K562 (cell line): ENCODE data around the gene PCBP4. TPM values are rescaled to one million over a fixed set of nuclear protein-coding genes. Genes with fewer than 3 reads are reported as not detected.
A peak's percentile ranks its signal among the peaks of the same experiment; 100 is the strongest.

Source experiments
- ATF1 ChIP-seq, 2 experiments: fragments of 450-650 bp in 1 of 2; IDR thresholded peaks; 2 replicates each; pipeline ENCODE4 v1.6.1; 2016; ENCODE audit warnings: missing compliant biosample characterization in 1 of 2, missing genetic modification characterization in 1 of 2
- COPS2 ChIP-seq: fragments of 450-650 bp; conservative IDR thresholded peaks from 2 replicates; pipeline ENCODE4 v1.6.1; 2016; ENCODE audit warnings: mild to moderate bottlenecking, moderate library complexity
- FIP1L1 ChIP-seq: fragments of 200-400 bp; formaldehyde crosslinking; IDR thresholded peaks from 2 replicates; pipeline ENCODE4 v1.6.1; 2018; ENCODE audit warnings: mild to moderate bottlenecking, low read depth, low read length; ENCODE audit not compliant: poor library complexity, severe bottlenecking
- HDAC2 ChIP-seq: fragments of 450-650 bp; IDR thresholded peaks from 2 replicates; pipeline ENCODE4 v1.6.1; 2016; ENCODE audit warnings: mild to moderate bottlenecking
- HSF4 ChIP-seq: fragments of 250-450 bp; sonication (Bioruptor Pico); IDR thresholded peaks from 2 replicates; pipeline ENCODE4 v2.1.2; 2022; ENCODE audit warnings: mild to moderate bottlenecking, moderate library complexity, borderline replicate concordance
- KDM1A ChIP-seq, 2 experiments: fragments of 450-650 bp; IDR thresholded peaks; 2 replicates each; pipeline ENCODE4 v1.6.1; 2016; ENCODE audit warnings: mild to moderate bottlenecking in 2 of 2
- NRF1 ChIP-seq, 2 experiments: fragments of 450-650 bp; IDR thresholded peaks in 1 of 2; conservative IDR thresholded peaks in 1 of 2; 2 replicates each; pipeline ENCODE4 v1.6.1; 2014; ENCODE audit warnings: mild to moderate bottlenecking in 2 of 2
- OTX1 ChIP-seq: fragments of 450-650 bp; formaldehyde crosslinking; IDR thresholded peaks from 2 replicates; pipeline ENCODE4 v1.4.0; 2022; ENCODE audit warnings: mild to moderate bottlenecking
- PHB2 ChIP-seq: fragments of 450-650 bp; IDR thresholded peaks from 2 replicates; pipeline ENCODE4 v1.6.1; 2017; ENCODE audit warnings: low read depth
- PYGO2 ChIP-seq: fragments of 450-650 bp; IDR thresholded peaks from 2 replicates; pipeline ENCODE4 v1.6.1; 2016; ENCODE audit warnings: mild to moderate bottlenecking, missing genetic modification characterization, moderate library complexity, missing compliant biosample characterization
- RB1 ChIP-seq: fragments of 450-650 bp; IDR thresholded peaks from 2 replicates; pipeline ENCODE4 v1.6.1; 2017; ENCODE audit warnings: low read depth, mild to moderate bottlenecking
- SREBF1 ChIP-seq: fragments of 150-350 bp; IDR thresholded peaks from 2 replicates; pipeline ENCODE4 v1.6.1; 2014; ENCODE audit warnings: antibody characterized with exemption, low read depth, low read length, borderline replicate concordance
- STAT6 ChIP-seq: sonication (generic); formaldehyde crosslinking; IDR thresholded peaks from 2 replicates; pipeline ENCODE4 v1.8.1; 2023; ENCODE audit warnings: mild to moderate bottlenecking, missing genetic modification reagents
- ZKSCAN1 ChIP-seq: fragments of 150-350 bp; IDR thresholded peaks from 2 replicates; pipeline ENCODE4 v1.6.1; 2016; ENCODE audit warnings: low read depth, low read length
- polyA plus RNA-seq, 8 experiments: library from polyadenylated mRNA; depleted of rRNA in 4 of 8; stranded (reverse) in 5 of 8; unstranded in 3 of 8; fragments of >200 nt; fragmentation: Nextera tagmentation in 2 of 8; fragmentation: Illumina TruSeq in 1 of 8; extraction: Ambion mirVana in 2 of 8; extraction: Trizol in 1 of 8; gene quantifications; 2 replicates each; pipeline versions ENCODE4 v1.2.1 to v1.2.3, GENCODE V29; 2011 to 2014; ENCODE audit warnings: inconsistent platforms in 1 of 8, missing spikeins in 1 of 8
- total RNA-seq, 7 experiments: library from RNA; depleted of rRNA in 6 of 7; stranded (reverse); fragments of >200 nt in 6 of 7; fragmentation: Illumina TruSeq in 2 of 7; extraction: Trizol in 2 of 7; gene quantifications; 2 replicates each; pipeline versions ENCODE4 v1.2.1 to v1.2.3, GENCODE V29; 2011 to 2021; ENCODE audit warnings: low replicate concordance in 1 of 7
- TF ChIP-seq, protein P1 (sequence below): fragments of 450-650 bp; formaldehyde crosslinking; conservative IDR thresholded peaks from 2 replicates; pipeline ENCODE4 v1.4.0; 2022; ENCODE audit warnings: mild to moderate bottlenecking, missing genetic modification characterization
- TF ChIP-seq, protein P2 (sequence below): fragments of 450-650 bp; IDR thresholded peaks from 2 replicates; pipeline ENCODE4 v1.6.1; 2017; ENCODE audit warnings: antibody characterized with exemption, mild to moderate bottlenecking
- TF ChIP-seq, protein P3 (sequence below): sonication (generic); formaldehyde crosslinking; IDR thresholded peaks from 2 replicates; pipeline ENCODE4 v1.4.0; 2020; ENCODE audit warnings: mild to moderate bottlenecking, missing genetic modification reagents

PCBP4 gene
- total and polyA plus RNA-seq, 9 of the 15 experiments (the other 6 are each of a cell fraction or from before 2014, with no cell fraction given): 0.06 to 5.8 (median 2.6) TPM

- TF ChIP-seq HSF4 (no peak), PHB2 (no peak), ZKSCAN1 (peak; percentile 79; the same call in 1 of the 2 replicates), OTX1 (CRISPR knock-in tag) (no peak), COPS2 (no peak), STAT6 (CRISPR knock-in tag) (no peak), RB1 (peak; percentile 41; the same call in 1 of the 2 replicates), FIP1L1 (peak; percentile 47), KDM1A (IDR thresholded peaks at IDR 0.05) (peak in 1 of 2 experiments; percentile 82; a peak in 2 of 4 replicates), SREBF1 (no peak), HDAC2 (0 out of 2 replicates have a peak, but pooled peaks have one; percentile 26), ATF1 (CRISPR knock-in tag; IDR thresholded peaks at IDR 0.05) (no peak), ATF1 (tag; IDR thresholded peaks at IDR 0.05) (no peak), NRF1 (conservative IDR thresholded peaks at IDR 0.05 in 1 of 2, IDR thresholded peaks at IDR 0.05 in 1 of 2) (peak; percentile 90), PYGO2 (no peak)
- TF ChIP-seq, protein P1, sequence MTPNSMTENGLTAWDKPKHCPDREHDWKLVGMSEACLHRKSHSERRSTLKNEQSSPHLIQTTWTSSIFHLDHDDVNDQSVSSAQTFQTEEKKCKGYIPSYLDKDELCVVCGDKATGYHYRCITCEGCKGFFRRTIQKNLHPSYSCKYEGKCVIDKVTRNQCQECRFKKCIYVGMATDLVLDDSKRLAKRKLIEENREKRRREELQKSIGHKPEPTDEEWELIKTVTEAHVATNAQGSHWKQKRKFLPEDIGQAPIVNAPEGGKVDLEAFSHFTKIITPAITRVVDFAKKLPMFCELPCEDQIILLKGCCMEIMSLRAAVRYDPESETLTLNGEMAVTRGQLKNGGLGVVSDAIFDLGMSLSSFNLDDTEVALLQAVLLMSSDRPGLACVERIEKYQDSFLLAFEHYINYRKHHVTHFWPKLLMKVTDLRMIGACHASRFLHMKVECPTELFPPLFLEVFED (CRISPR knock-in tag): 0 out of 2 replicates have a peak, but pooled peaks have one; percentile 65
- TF ChIP-seq, protein P2, sequence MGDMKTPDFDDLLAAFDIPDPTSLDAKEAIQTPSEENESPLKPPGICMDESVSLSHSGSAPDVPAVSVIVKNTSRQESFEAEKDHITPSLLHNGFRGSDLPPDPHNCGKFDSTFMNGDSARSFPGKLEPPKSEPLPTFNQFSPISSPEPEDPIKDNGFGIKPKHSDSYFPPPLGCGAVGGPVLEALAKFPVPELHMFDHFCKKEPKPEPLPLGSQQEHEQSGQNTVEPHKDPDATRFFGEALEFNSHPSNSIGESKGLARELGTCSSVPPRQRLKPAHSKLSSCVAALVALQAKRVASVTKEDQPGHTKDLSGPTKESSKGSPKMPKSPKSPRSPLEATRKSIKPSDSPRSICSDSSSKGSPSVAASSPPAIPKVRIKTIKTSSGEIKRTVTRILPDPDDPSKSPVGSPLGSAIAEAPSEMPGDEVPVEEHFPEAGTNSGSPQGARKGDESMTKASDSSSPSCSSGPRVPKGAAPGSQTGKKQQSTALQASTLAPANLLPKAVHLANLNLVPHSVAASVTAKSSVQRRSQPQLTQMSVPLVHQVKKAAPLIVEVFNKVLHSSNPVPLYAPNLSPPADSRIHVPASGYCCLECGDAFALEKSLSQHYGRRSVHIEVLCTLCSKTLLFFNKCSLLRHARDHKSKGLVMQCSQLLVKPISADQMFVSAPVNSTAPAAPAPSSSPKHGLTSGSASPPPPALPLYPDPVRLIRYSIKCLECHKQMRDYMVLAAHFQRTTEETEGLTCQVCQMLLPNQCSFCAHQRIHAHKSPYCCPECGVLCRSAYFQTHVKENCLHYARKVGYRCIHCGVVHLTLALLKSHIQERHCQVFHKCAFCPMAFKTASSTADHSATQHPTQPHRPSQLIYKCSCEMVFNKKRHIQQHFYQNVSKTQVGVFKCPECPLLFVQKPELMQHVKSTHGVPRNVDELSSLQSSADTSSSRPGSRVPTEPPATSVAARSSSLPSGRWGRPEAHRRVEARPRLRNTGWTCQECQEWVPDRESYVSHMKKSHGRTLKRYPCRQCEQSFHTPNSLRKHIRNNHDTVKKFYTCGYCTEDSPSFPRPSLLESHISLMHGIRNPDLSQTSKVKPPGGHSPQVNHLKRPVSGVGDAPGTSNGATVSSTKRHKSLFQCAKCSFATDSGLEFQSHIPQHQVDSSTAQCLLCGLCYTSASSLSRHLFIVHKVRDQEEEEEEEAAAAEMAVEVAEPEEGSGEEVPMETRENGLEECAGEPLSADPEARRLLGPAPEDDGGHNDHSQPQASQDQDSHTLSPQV: 0 out of 2 replicates have a peak, but pooled peaks have one; percentile 41
- TF ChIP-seq, protein P3, sequence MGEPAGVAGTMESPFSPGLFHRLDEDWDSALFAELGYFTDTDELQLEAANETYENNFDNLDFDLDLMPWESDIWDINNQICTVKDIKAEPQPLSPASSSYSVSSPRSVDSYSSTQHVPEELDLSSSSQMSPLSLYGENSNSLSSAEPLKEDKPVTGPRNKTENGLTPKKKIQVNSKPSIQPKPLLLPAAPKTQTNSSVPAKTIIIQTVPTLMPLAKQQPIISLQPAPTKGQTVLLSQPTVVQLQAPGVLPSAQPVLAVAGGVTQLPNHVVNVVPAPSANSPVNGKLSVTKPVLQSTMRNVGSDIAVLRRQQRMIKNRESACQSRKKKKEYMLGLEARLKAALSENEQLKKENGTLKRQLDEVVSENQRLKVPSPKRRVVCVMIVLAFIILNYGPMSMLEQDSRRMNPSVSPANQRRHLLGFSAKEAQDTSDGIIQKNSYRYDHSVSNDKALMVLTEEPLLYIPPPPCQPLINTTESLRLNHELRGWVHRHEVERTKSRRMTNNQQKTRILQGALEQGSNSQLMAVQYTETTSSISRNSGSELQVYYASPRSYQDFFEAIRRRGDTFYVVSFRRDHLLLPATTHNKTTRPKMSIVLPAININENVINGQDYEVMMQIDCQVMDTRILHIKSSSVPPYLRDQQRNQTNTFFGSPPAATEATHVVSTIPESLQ: no peak
Measured at GRCh38 chr3:51974963-51975851, 8.0 kb upstream of the PCBP4 start, which contains the start of gene ABHD14A (continued).
